Sigmoid colon (tissue), 7 donors: ENCODE measurements around the gene ABCA5. TPM values are rescaled to one million over a fixed set of nuclear protein-coding genes. Genes with fewer than 3 reads are reported as not detected.

ENCODE experiments used
- DNase-seq: peaks from one replicate; pipeline ENCODE4 v3.0.0-alpha.2; 2019
- H3K27ac ChIP-seq, 4 donors: fragments of 200-600 bp; sonication (generic); one replicate each; pipeline ENCODE4 v1.5.1; 2016 to 2019; ENCODE audit warnings: mild to moderate bottlenecking in 1 of 4
- H3K27me3 ChIP-seq, 3 donors: fragments of 200-600 bp; sonication (generic); one replicate each; pipeline ENCODE4 v1.5.1; 2019; ENCODE audit warnings: mild to moderate bottlenecking in 1 of 3
- H3K36me3 ChIP-seq, 4 donors: fragments of 200-600 bp; sonication (generic); one replicate each; pipeline ENCODE4 v1.5.1; 2016 to 2019
- H3K4me1 ChIP-seq, 4 donors: fragments of 200-600 bp; sonication (generic); one replicate each; pipeline ENCODE4 v1.5.1; 2017 to 2019
- H3K4me3 ChIP-seq, 4 donors: fragments of 200-600 bp; sonication (generic); one replicate each; pipeline ENCODE4 v1.5.1; 2017 to 2019; ENCODE audit warnings: mild to moderate bottlenecking in 2 of 4, moderate library complexity in 1 of 4
- H3K9me3 ChIP-seq, 4 donors: fragments of 200-600 bp in 3 of 4; sonication (generic) in 3 of 4; one replicate each; pipeline versions ENCODE4 v1.5.1 to v1.6.1; 2013 to 2019
- EP300 ChIP-seq, 4 donors: sonication (generic); formaldehyde crosslinking; IDR thresholded peaks; one replicate each; pipeline ENCODE4 v1.6.1; 2017; ENCODE audit warnings: antibody characterized with exemption in 4 of 4
- POLR2A ChIP-seq, 2 donors: fragments of 450-650 bp; IDR thresholded peaks; one replicate each; pipeline ENCODE4 v1.6.1; 2016; ENCODE audit warnings: antibody characterized with exemption in 2 of 2, mild to moderate bottlenecking in 2 of 2, moderate library complexity in 2 of 2
- POLR2AphosphoS5 ChIP-seq, 4 donors: sonication (generic); formaldehyde crosslinking; IDR thresholded peaks; one replicate each; pipeline ENCODE4 v1.6.1; 2017; ENCODE audit warnings: antibody characterized with exemption in 4 of 4
- WGBS, 2 donors: extraction: QIAGEN DNeasy Blood & Tissue Kit; methylation state at CpG; one replicate each; pipeline ENCODE4 v1.1.7; 2013; 5-methylcytosine and 5-hydroxymethylcytosine counted together
- intact Hi-C: fragments of 100-400 bp; cut with DNase I; formaldehyde crosslinking; loops from one replicate; pipeline ENCODE4 v1.15.1; 2023
- polyA plus RNA-seq, 3 donors: library from polyadenylated mRNA; stranded (reverse); fragments of 200-250 nt; gene quantifications; one replicate each; pipeline ENCODE4 v1.2.3, GENCODE V29; 2013
- total RNA-seq, 4 donors: library from RNA; depleted of rRNA; stranded (reverse); fragments of >200 nt; gene quantifications; one replicate each; pipeline ENCODE4 v1.1.0, GENCODE V29; 2016
- TF ChIP-seq, protein P1 (sequence below), 4 experiments: fragments of 450-650 bp in 3 of 4; fragments of 200-600 bp in 1 of 4; IDR thresholded peaks; one replicate each; pipeline ENCODE4 v1.5.1; 2016 to 2019; ENCODE audit warnings: antibody characterized with exemption in 4 of 4, mild to moderate bottlenecking in 3 of 4, moderate library complexity in 2 of 4
- donor health status: healthy with polysubstance abuse.
- donor health status: Bipolar disorder and iron deficiency.
- donor health status: healthy.

ABCA5 gene
- total and polyA plus RNA-seq, 7 donors: 2.5 to 23.5 (median 19.3) TPM

DNA sequence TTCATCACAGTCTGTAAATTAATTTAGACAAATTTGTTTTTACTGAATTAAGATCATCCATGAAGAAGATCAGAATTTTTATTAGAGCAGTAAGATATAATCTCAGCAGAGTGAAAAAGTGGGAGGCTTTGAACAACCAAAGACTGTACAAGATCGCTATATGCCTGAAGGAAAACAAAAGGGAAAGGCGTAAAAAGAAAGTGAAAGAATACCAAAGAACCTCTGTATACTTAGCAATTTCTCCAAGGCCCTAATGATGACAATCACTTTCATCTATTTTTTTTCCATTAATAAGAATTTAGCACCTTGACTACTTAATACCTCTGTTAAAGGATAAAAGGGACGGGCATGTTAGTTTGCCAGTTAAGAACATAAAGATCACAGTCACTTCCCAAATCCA is 59.7 kb downstream of the ABCA5 start:
- Histone ChIP-seq H3K9me3 (no peaks in the 10 kb centered on the region), H3K27ac (no peak overlapping the region), H3K4me1 (peaks cover 0 to 6% (median 2%) of the 10 kb centered on the region in 4 donors), H3K4me3 (no peak overlapping the region), H3K36me3 (no peaks in the 10 kb centered on the region), H3K27me3 (no peaks in the 10 kb centered on the region)
- TF ChIP-seq POLR2A (IDR thresholded peaks at IDR 0.05): no peak
- TF ChIP-seq POLR2AphosphoS5 (IDR thresholded peaks at IDR 0.05): no peak
- TF ChIP-seq, protein P1, sequence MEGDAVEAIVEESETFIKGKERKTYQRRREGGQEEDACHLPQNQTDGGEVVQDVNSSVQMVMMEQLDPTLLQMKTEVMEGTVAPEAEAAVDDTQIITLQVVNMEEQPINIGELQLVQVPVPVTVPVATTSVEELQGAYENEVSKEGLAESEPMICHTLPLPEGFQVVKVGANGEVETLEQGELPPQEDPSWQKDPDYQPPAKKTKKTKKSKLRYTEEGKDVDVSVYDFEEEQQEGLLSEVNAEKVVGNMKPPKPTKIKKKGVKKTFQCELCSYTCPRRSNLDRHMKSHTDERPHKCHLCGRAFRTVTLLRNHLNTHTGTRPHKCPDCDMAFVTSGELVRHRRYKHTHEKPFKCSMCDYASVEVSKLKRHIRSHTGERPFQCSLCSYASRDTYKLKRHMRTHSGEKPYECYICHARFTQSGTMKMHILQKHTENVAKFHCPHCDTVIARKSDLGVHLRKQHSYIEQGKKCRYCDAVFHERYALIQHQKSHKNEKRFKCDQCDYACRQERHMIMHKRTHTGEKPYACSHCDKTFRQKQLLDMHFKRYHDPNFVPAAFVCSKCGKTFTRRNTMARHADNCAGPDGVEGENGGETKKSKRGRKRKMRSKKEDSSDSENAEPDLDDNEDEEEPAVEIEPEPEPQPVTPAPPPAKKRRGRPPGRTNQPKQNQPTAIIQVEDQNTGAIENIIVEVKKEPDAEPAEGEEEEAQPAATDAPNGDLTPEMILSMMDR (IDR thresholded peaks at IDR 0.05): no peak
- no peak for TF ChIP-seq EP300 (IDR thresholded peaks at IDR 0.05)
- WGBS, 2 donors: 94 to 96% methylated on average over 3 of the region's 3 CpGs
- no peak for DNase-seq
- intact Hi-C loops: no loop called here

DNA sequence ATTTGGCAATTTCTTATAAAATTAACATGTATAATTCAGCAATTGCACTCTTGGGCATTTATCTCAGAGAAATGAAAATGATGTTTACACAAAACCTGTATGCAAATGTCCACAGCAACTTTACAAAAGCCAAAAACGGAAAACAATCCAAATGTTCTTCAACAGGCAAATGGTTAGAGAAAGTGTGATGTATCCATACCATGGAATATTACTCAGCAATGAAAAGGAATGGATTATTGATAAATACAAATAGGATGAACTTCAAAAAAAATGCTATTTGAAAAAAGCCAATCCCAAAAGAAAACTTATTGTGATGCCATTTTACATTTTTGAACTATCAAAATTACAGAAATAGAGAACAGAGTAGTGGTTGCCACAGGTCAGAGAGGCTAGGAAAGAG is 61.1 kb downstream of the ABCA5 start:
- TF ChIP-seq, protein P1 (IDR thresholded peaks at IDR 0.05): no peak
- TF ChIP-seq POLR2A (IDR thresholded peaks at IDR 0.05) (no peak), EP300 (IDR thresholded peaks at IDR 0.05) (no peak), POLR2AphosphoS5 (IDR thresholded peaks at IDR 0.05) (no peak)
- intact Hi-C loops: no loop called here
- WGBS, 2 donors: 95 to 98% methylated on average over 1 of the region's 1 CpG
- H3K4me3 ChIP-seq: no peak overlapping the region
- DNase-seq: no peak
- H3K27me3 ChIP-seq: no peaks in the 10 kb centered on the region
- no peaks in the 10 kb centered on the region for H3K9me3 ChIP-seq
- H3K27ac ChIP-seq: no peak overlapping the region
- H3K36me3 ChIP-seq: no peaks in the 10 kb centered on the region
- peaks cover 0 to 6% (median 2%) of the 10 kb centered on the region in 4 donors for H3K4me1 ChIP-seq

DNA sequence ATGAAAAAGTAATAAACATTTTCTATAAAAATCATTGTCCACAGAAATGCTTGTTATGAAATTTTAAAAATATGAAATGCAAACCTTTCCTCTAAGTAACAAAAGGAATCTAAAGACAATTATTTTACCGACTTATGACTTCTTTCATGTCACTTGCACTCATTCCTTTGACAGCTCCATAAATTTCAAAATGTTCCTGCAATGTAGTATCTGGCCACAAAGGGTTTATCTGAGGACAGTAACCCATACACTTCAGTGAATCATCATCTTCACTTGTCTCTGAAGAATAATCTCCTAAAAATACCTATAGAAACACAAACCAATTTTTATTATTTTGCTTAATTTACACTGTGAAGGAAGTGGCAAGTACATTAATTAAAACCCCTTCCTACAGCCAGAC is 72.7 kb downstream of the ABCA5 start:
- H3K4me1 ChIP-seq: no peaks in the 10 kb centered on the region
- H3K9me3 ChIP-seq: no peaks in the 10 kb centered on the region
- TF ChIP-seq POLR2AphosphoS5 (IDR thresholded peaks at IDR 0.05) (no peak), EP300 (IDR thresholded peaks at IDR 0.05) (no peak), POLR2A (IDR thresholded peaks at IDR 0.05) (no peak)
- TF ChIP-seq, protein P1 (IDR thresholded peaks at IDR 0.05): no peak
- no peak overlapping the region for H3K27ac ChIP-seq
- peaks cover 0 to 46% (median 2%) of the 10 kb centered on the region in 4 donors for H3K36me3 ChIP-seq
- no peak overlapping the region for H3K4me3 ChIP-seq
- H3K27me3 ChIP-seq: no peaks in the 10 kb centered on the region
- intact Hi-C loops: loop anchor here (5.0 kb wide), 1 partner anchor 487 kb away; no protein-coding TSS in a partner anchor
- WGBS, 2 donors: 79 to 80% methylated on average over 1 of the region's 1 CpG
- DNase-seq: no peak

DNA sequence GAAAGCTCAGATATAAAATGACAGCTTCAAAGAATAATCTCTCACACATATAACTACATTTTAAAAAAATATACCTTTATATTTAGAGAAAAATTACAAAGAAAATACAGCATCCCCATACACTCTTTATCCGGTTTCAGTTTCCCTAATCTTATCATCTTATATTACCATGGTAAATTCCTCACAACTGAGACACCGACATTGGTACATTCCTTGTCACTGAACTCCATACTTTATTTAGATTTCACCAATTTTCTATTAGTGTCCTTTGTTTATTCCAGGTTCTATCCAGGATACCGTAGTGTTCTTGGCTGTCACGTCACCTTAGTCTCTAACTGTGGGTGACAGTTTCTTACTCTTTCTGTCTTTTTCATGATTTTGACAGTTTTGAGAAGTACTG is 76.3 kb downstream of the ABCA5 start:
- no peak overlapping the region for H3K27ac ChIP-seq
- no peak overlapping the region for H3K4me3 ChIP-seq
- H3K27me3 ChIP-seq: no peaks in the 10 kb centered on the region
- H3K9me3 ChIP-seq: no peaks in the 10 kb centered on the region
- WGBS, 2 donors: 84 to 89% methylated on average over 4 of the region's 4 CpGs
- intact Hi-C loops: loop anchor here (5.0 kb wide), 1 partner anchor 483 kb away; no protein-coding TSS in a partner anchor
- no peak for TF ChIP-seq EP300 (IDR thresholded peaks at IDR 0.05)
- TF ChIP-seq POLR2A (IDR thresholded peaks at IDR 0.05): no peak
- TF ChIP-seq, protein P1 (IDR thresholded peaks at IDR 0.05): no peak
- TF ChIP-seq POLR2AphosphoS5 (IDR thresholded peaks at IDR 0.05): no peak
- no peak for DNase-seq
- H3K36me3 ChIP-seq: peaks cover 0 to 52% (median 2%) of the 10 kb centered on the region in 4 donors
- no peaks in the 10 kb centered on the region for H3K4me1 ChIP-seq
